IMR-90 (cell line): Measurements from ENCODE around the gene TNFRSF4. TPM values are rescaled to one million over a fixed set of nuclear protein-coding genes. Genes with fewer than 3 reads are reported as not detected.

ENCODE experiments used
- ATAC-seq: fragments of 200-7000 bp; cut with Tn5 transposase; 2 replicates; pipeline ENCODE4 v1.9.1; 2020; ENCODE audit warnings: low read depth, mild to moderate bottlenecking, moderate library complexity
- BruUV-seq: library from RNA; stranded (reverse); fragments of 400-500 nt; replicated peaks from 2 replicates; lab custom pipeline; 2021; lab: Mats Ljungman, UMichigan
- CTCF ChIA-PET: fragments of 300-600 bp; formaldehyde crosslinking; extraction: SDS; loops from one replicate; lab custom pipeline; 2021; ENCODE audit warnings: antibody characterized with exemption; lab: Yijun Ruan, JAX
- POLR2A ChIA-PET: fragments of 300-600 bp; sonication (Branson Sonifier 250); formaldehyde crosslinking; loops from one replicate; lab custom pipeline; 2022; ENCODE audit warnings: antibody characterized with exemption; ENCODE audit not compliant: unreplicated experiment; lab: Charles Lee
- DNase-seq: peaks from one replicate; pipeline ENCODE4 v3.0.0; 2013
- H2AFZ ChIP-seq: replicated peaks from 2 replicates; pipeline ENCODE3; 2013; ENCODE audit warnings: low read length, mild to moderate bottlenecking; ENCODE audit not compliant: poor library complexity
- H2AK5ac ChIP-seq: 2 replicates; pipeline ENCODE4 v1.6.1; 2013; ENCODE audit warnings: low read depth, low read length, inconsistent platforms
- H2AK9ac ChIP-seq: replicated peaks from 2 replicates; pipeline ENCODE3; 2013; ENCODE audit warnings: mild to moderate bottlenecking, low read depth, low read length, moderate library complexity; ENCODE audit not compliant: poor library complexity
- H2BK120ac ChIP-seq: 2 replicates; pipeline ENCODE4 v1.6.1; 2013; ENCODE audit warnings: low read depth, low read length, inconsistent platforms
- H2BK15ac ChIP-seq: 3 replicates; pipeline ENCODE4 v1.6.1; 2013; ENCODE audit warnings: low read depth, low read length, inconsistent platforms
- H2BK20ac ChIP-seq: 2 replicates; pipeline ENCODE4 v1.6.1; 2013; ENCODE audit warnings: low read depth, mild to moderate bottlenecking, inconsistent platforms, low read length, moderate library complexity
- H2BK5ac ChIP-seq: 2 replicates; pipeline ENCODE4 v1.6.1; 2013; ENCODE audit warnings: mild to moderate bottlenecking, low read depth, low read length, inconsistent platforms; ENCODE audit not compliant: poor library complexity, severe bottlenecking
- H3K14ac ChIP-seq: replicated peaks from 2 replicates; pipeline ENCODE4 v1.6.1; 2013; ENCODE audit warnings: low read depth, low read length, inconsistent platforms
- H3K18ac ChIP-seq: 2 replicates; pipeline ENCODE4 v1.6.1; 2013; ENCODE audit warnings: low read depth, low read length, control low read depth
- H3K23ac ChIP-seq: 2 replicates; pipeline ENCODE4 v1.6.1; 2013; ENCODE audit warnings: low read depth, low read length, inconsistent platforms
- H3K27ac ChIP-seq: 2 replicates; pipeline ENCODE4 v1.5.1; 2013; ENCODE audit warnings: mild to moderate bottlenecking, control low read depth, low read length; ENCODE audit not compliant: insufficient read depth
- H3K27me3 ChIP-seq: 2 replicates; pipeline ENCODE4 v1.6.1; 2013; ENCODE audit warnings: low read length; ENCODE audit not compliant: control insufficient read depth, insufficient read depth
- H3K36me3 ChIP-seq: 2 replicates; pipeline ENCODE4 v1.6.1; 2013; ENCODE audit warnings: low read length, mixed read lengths; ENCODE audit not compliant: control insufficient read depth, insufficient read depth
- H3K4ac ChIP-seq: 2 replicates; pipeline ENCODE4 v1.6.1; 2013; ENCODE audit warnings: low read depth, low read length, inconsistent platforms
- H3K4me1 ChIP-seq: 2 replicates; pipeline ENCODE4 v1.6.1; 2013; ENCODE audit warnings: low read length, mixed read lengths; ENCODE audit not compliant: control insufficient read depth, insufficient read depth
- H3K4me2 ChIP-seq: 2 replicates; pipeline ENCODE4 v1.6.1; 2013; ENCODE audit warnings: low read depth, mild to moderate bottlenecking, control low read depth, low read length, moderate library complexity
- H3K4me3 ChIP-seq: 2 replicates; pipeline ENCODE4 v1.5.1; 2013; ENCODE audit warnings: low read depth, mild to moderate bottlenecking, control low read depth, low read length, moderate library complexity; ENCODE audit not compliant: insufficient read depth
- H3K56ac ChIP-seq: 2 replicates; pipeline ENCODE4 v1.6.1; 2013; ENCODE audit warnings: low read length, inconsistent platforms; ENCODE audit not compliant: insufficient read depth; ENCODE audit errors: extremely low read depth
- H3K79me1 ChIP-seq, 2 experiments: 2 replicates each; pipeline ENCODE4 v1.6.1; 2013; ENCODE audit warnings: low read length in 2 of 2, inconsistent platforms in 1 of 2, low read depth in 1 of 2
- H3K9ac ChIP-seq: 2 replicates; pipeline ENCODE4 v1.6.1; 2013; ENCODE audit warnings: low read depth, low read length, control low read depth
- H3K9me1 ChIP-seq: 2 replicates; pipeline ENCODE4 v1.6.1; 2013; ENCODE audit warnings: low read length, inconsistent platforms; ENCODE audit not compliant: insufficient read depth
- H3K9me3 ChIP-seq: 2 replicates; pipeline ENCODE4 v1.6.1; 2013; ENCODE audit warnings: low read length; ENCODE audit not compliant: control insufficient read depth, insufficient read depth
- H4K20me1 ChIP-seq: 2 replicates; pipeline ENCODE4 v1.6.1; 2013; ENCODE audit warnings: low read length, inconsistent platforms; ENCODE audit not compliant: insufficient read depth
- H4K5ac ChIP-seq: 2 replicates; pipeline ENCODE4 v1.6.1; 2013; ENCODE audit warnings: mild to moderate bottlenecking, low read depth, low read length, control low read depth
- H4K8ac ChIP-seq, 2 experiments: 2 replicates each; pipeline ENCODE4 v1.6.1; 2013; ENCODE audit warnings: low read depth in 2 of 2, low read length in 2 of 2, control low read depth in 1 of 2, inconsistent platforms in 1 of 2
- H4K91ac ChIP-seq: 2 replicates; pipeline ENCODE4 v1.6.1; 2013; ENCODE audit warnings: low read depth, low read length, inconsistent platforms; ENCODE audit not compliant: insufficient read depth
- BHLHE40 ChIP-seq: fragments of 150-350 bp; IDR thresholded peaks from 2 replicates; pipeline ENCODE4 v1.6.1; 2016; ENCODE audit warnings: mild to moderate bottlenecking, low read depth, low read length
- CEBPB ChIP-seq: IDR thresholded peaks from 2 replicates; pipeline ENCODE4 v1.6.1; 2012; ENCODE audit warnings: low read depth, low read length, improper control_type of control experiment
- CHD1 ChIP-seq: IDR thresholded peaks from 2 replicates; pipeline ENCODE4 v1.6.1; 2012; ENCODE audit warnings: low read depth, low read length, improper control_type of control experiment
- CTCF ChIP-seq: conservative IDR thresholded peaks from 2 replicates; pipeline ENCODE4 v1.5.1; 2012; ENCODE audit warnings: mild to moderate bottlenecking, low read depth, low read length, improper control_type of control experiment
- ELK1 ChIP-seq: fragments of 150-350 bp; IDR thresholded peaks from 2 replicates; pipeline ENCODE4 v1.6.1; 2016; ENCODE audit warnings: low read depth, mild to moderate bottlenecking, low read length, moderate library complexity, borderline replicate concordance
- FOS ChIP-seq: fragments of 150-350 bp; IDR thresholded peaks from 2 replicates; pipeline ENCODE4 v1.6.1; 2016; ENCODE audit warnings: low read depth, low read length
- MAFK ChIP-seq: IDR thresholded peaks from 2 replicates; pipeline ENCODE4 v1.6.1; 2012; ENCODE audit warnings: low read depth, low read length, improper control_type of control experiment
- MAZ ChIP-seq: IDR thresholded peaks from 2 replicates; pipeline ENCODE4 v1.6.1; 2012; ENCODE audit warnings: low read depth, mild to moderate bottlenecking, low read length, improper control_type of control experiment, moderate library complexity, borderline replicate concordance
- MXI1 ChIP-seq: IDR thresholded peaks from 2 replicates; pipeline ENCODE4 v1.6.1; 2012; ENCODE audit warnings: low read depth, mild to moderate bottlenecking, low read length, moderate library complexity, borderline replicate concordance
- NFE2L2 ChIP-seq: fragments of 150-350 bp; IDR thresholded peaks from 2 replicates; pipeline ENCODE4 v1.6.1; 2016; ENCODE audit warnings: low read depth, mild to moderate bottlenecking, low read length
- POLR2A ChIP-seq: IDR thresholded peaks from 2 replicates; pipeline ENCODE4 v1.6.1; 2012; ENCODE audit warnings: mild to moderate bottlenecking, low read depth, low read length
- RAD21 ChIP-seq: IDR thresholded peaks from 2 replicates; pipeline ENCODE4 v1.6.1; 2012; ENCODE audit warnings: low read length, improper control_type of control experiment
- RCOR1 ChIP-seq: IDR thresholded peaks from 2 replicates; pipeline ENCODE4 v1.6.1; 2012; ENCODE audit warnings: mild to moderate bottlenecking, low read length, improper control_type of control experiment; ENCODE audit not compliant: insufficient replicate concordance
- RFX5 ChIP-seq: IDR thresholded peaks from 2 replicates; pipeline ENCODE4 v1.8.0; 2012; ENCODE audit warnings: low read depth, mild to moderate bottlenecking, low read length, moderate library complexity
- SMC3 ChIP-seq: fragments of 150-350 bp; IDR thresholded peaks from 2 replicates; pipeline ENCODE4 v1.6.1; 2016; ENCODE audit warnings: low read depth, mild to moderate bottlenecking, antibody characterized with exemption, low read length, moderate library complexity
- USF2 ChIP-seq: fragments of 150-350 bp; IDR thresholded peaks from 2 replicates; pipeline ENCODE4 v1.6.1; 2017; ENCODE audit warnings: mild to moderate bottlenecking, antibody characterized with exemption, low read length, low read depth
- WGBS, 2 experiments: methylation state at CpG; one replicate each; pipeline versions ENCODE4 v1.1.5 to v1.1.7; 2013; ENCODE audit warnings: missing lambda C conversion rate in 2 of 2; ENCODE audit not compliant: insufficient read length in 1 of 2; ENCODE audit errors: extremely low coverage in 2 of 2; 5-methylcytosine and 5-hydroxymethylcytosine counted together
- dilution Hi-C: fragments of 300-500 bp; cut with HindIII; formaldehyde crosslinking; loops from one replicate; pipeline ENCODE4 v1.14.3; 2018; ENCODE audit warnings: low sequenced_read_pairs; ENCODE audit not compliant: unreplicated experiment
- in situ Hi-C: fragments of 300-500 bp; cut with MboI; formaldehyde crosslinking; loops from 3 replicates; pipeline ENCODE4 v1.14.3; 2019; ENCODE audit warnings: low sequenced_read_pairs, inconsistent platforms, mixed read lengths
- intact Hi-C: fragments of 100-400 bp; cut with micrococcal nuclease; formaldehyde crosslinking; loops from 2 replicates; pipeline ENCODE4 v1.10.0; 2022
- polyA plus RNA-seq, 3 experiments: library from polyadenylated mRNA; depleted of rRNA; stranded (reverse); fragments of >200 nt; gene quantifications; 2 replicates each; pipeline ENCODE4 v1.2.3, GENCODE V29; 2012; ENCODE audit warnings: low replicate concordance in 1 of 3
- total RNA-seq: library from RNA; depleted of rRNA; stranded (reverse); fragments of >200 nt; gene quantifications from 2 replicates; pipeline ENCODE4 v1.2.3, GENCODE V29; 2012

The TNFRSF4 gene
- total and polyA plus RNA-seq, 2 of the 4 experiments (the other 2 are of a cell fraction) = 0.15 TPM; not detected in 1

GRCh38 chr1:1177452-1178206 lies 36.3 kb downstream of the TNFRSF4 start:
- dilution Hi-C loops = no loop called here
- H3K4ac ChIP-seq = no peak overlapping the region
- POLR2A ChIA-PET = no interaction called here
- no peaks in the 10 kb centered on the region for H3K9me1 ChIP-seq
- H2BK120ac ChIP-seq = no peak overlapping the region
- H2AK9ac ChIP-seq = no peak overlapping the region
- CTCF ChIA-PET = no interaction called here
- H3K56ac ChIP-seq = no peak overlapping the region
- WGBS, 2 experiments = 83% methylated on average over 6 of the region's 21 CpGs; no CpG with 5 or more reads in 1 of the 2 experiments
- H2AFZ ChIP-seq = no peak overlapping the region
- no peak overlapping the region for H2BK20ac ChIP-seq
- no peak overlapping the region for H2AK5ac ChIP-seq
- H3K18ac ChIP-seq = no peak overlapping the region
- H3K4me1 ChIP-seq = no peaks in the 10 kb centered on the region
- H3K27me3 ChIP-seq = peaks cover 45% of the 10 kb centered on the region
- no peak for DNase-seq
- H4K20me1 ChIP-seq = no peaks in the 10 kb centered on the region; the same call in 1 of the 2 replicates
- H3K4me2 ChIP-seq = no peak overlapping the region
- H4K8ac ChIP-seq = no peak overlapping the region
- no peak overlapping the region for H4K91ac ChIP-seq
- H3K36me3 ChIP-seq = no peaks in the 10 kb centered on the region
- H3K79me1 ChIP-seq = no peaks in the 10 kb centered on the region
- no peak overlapping the region for H3K9ac ChIP-seq
- in situ Hi-C loops = no loop called here
- TF ChIP-seq MAZ (no peak), CTCF (no peak), FOS (no peak), USF2 (no peak), RFX5 (no peak), BHLHE40 (no peak), NFE2L2 (no peak), CEBPB (no peak), MAFK (no peak), RAD21 (no peak), MXI1 (no peak), CHD1 (no peak), POLR2A (no peak), ELK1 (no peak), SMC3 (no peak), RCOR1 (no peak)
- ATAC-seq = no peak
- H3K27ac ChIP-seq = no peak overlapping the region
- no peak overlapping the region for H2BK15ac ChIP-seq
- no TSS peak for BruUV-seq
- H2BK5ac ChIP-seq = no peak overlapping the region
- intact Hi-C loops = no loop called here
- H4K5ac ChIP-seq = no peak overlapping the region
- no peak overlapping the region for H3K4me3 ChIP-seq
- H3K23ac ChIP-seq = no peak overlapping the region
- H3K9me3 ChIP-seq = peaks cover 6% of the 10 kb centered on the region
- H3K14ac ChIP-seq = no peak overlapping the region
